Measurements from ENCODE around the gene HMX1.

The HMX1 gene

DNA sequence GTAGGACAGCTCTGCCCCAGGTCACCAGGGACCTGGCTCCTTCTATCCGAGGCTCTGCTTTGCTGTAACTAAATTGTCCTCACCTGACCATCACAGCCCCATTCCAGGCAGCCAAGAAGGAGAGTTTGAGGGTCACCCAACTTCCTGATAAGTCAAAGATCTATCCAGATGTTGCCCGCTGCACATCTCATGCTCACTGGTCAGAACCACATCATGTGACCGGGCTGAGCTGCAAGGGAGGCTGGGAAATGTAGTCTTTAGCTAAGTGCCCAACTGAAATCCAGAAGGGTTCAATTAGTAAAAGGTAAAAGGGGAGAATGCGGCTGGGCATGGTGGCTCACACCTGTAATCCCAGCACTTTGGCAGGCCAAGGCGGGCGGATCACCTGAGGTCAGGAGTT is 18.4 kb downstream of the HMX1 start:
- TF ChIP-seq POLR2A (IDR thresholded peaks at IDR 0.05; ENCODE audit: extremely low read depth, insufficient read length) (no peak), MYC (IDR thresholded peaks at IDR 0.05; ENCODE audit: low read depth, low read length) (no peak)
- TF ChIP-seq, protein P1, sequence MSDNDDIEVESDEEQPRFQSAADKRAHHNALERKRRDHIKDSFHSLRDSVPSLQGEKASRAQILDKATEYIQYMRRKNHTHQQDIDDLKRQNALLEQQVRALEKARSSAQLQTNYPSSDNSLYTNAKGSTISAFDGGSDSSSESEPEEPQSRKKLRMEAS (IDR thresholded peaks at IDR 0.05; ENCODE audit: low read depth, low read length), result no peak
- TF ChIP-seq, protein P2, sequence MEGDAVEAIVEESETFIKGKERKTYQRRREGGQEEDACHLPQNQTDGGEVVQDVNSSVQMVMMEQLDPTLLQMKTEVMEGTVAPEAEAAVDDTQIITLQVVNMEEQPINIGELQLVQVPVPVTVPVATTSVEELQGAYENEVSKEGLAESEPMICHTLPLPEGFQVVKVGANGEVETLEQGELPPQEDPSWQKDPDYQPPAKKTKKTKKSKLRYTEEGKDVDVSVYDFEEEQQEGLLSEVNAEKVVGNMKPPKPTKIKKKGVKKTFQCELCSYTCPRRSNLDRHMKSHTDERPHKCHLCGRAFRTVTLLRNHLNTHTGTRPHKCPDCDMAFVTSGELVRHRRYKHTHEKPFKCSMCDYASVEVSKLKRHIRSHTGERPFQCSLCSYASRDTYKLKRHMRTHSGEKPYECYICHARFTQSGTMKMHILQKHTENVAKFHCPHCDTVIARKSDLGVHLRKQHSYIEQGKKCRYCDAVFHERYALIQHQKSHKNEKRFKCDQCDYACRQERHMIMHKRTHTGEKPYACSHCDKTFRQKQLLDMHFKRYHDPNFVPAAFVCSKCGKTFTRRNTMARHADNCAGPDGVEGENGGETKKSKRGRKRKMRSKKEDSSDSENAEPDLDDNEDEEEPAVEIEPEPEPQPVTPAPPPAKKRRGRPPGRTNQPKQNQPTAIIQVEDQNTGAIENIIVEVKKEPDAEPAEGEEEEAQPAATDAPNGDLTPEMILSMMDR (IDR thresholded peaks at IDR 0.05; ENCODE audit: low read depth, low read length), result no peak
- peak; percentile 47 for DNase-seq (ENCODE audit: low read depth)
- H3K4me3 ChIP-seq (ENCODE audit: low read depth, low read length), result no peak overlapping the region

DNA sequence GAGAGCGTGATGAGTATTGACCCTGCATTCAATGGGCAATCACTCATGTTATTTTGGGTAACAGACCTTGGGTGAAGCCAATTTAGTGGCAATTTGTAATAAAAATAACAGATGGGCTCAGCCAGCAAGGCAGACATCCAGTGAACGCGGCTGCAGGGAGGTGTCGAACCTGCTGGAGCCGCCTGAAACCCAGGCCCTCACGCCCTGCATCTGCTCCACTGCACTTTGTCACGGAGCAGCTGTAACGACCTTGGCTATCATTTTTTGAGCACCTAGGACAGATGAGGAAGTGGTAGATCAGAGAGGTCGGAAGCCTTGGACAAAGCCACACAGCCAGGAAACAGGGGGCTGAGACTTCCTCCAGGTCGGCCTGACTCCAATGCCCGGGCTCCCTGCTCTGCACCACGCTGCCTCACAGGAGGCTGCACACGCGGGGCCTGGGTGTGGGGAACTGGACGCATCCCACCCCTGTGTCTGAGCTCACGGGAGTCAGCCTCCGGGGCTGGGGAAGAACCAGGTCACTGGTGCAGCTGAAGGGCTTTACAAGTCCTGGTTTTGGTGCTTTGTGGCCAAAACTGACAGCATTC is 19.4 kb downstream of the HMX1 start:
- no peak for DNase-seq (ENCODE audit: low read depth)
- TF ChIP-seq POLR2A (IDR thresholded peaks at IDR 0.05; ENCODE audit: extremely low read depth, insufficient read length), result no peak
- TF ChIP-seq, protein P1 (IDR thresholded peaks at IDR 0.05; ENCODE audit: low read depth, low read length), result no peak
- TF ChIP-seq, protein P2 (IDR thresholded peaks at IDR 0.05; ENCODE audit: low read depth, low read length), result no peak
- TF ChIP-seq MYC (IDR thresholded peaks at IDR 0.05; ENCODE audit: low read depth, low read length), result no peak
- no peak overlapping the region for H3K4me3 ChIP-seq (ENCODE audit: low read depth, low read length)

DNA sequence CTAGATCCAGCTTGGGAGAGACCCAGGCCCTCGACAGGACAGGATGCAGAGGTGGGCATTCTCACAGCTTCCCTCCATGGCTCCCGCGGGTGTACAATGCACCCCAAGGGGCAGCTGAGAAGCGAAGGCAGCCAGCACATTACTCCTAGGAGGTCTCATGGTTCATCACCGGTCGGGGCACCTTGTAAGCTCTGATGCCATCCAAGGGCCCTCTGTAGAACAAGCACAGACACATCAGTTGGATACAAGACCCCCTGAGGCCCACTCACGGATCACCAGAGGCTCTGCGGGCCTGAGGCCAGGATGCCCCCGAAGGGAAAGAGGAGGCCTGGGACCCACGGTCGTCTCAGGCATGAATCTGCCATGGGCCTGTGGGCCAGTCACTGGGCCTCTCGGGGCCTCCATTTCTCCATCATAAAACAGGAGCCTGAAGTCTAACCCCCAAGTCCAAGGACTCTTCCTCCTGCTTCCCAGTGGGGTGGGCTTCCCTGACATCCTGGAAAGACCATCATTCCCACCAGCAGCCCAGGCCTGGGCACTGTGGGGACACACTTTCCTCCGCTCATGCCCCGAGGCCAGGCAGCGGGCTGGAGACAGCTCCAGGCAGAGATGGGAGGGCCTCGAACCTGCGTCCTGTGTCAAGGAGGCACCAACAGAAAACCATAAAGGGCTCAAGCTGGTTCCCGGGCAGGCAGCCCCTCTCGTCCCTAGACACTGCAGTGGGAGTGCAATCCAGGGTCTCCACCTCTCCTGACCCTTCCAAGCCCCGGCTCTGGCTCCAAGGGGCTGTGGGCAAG is 20.1 kb downstream of the HMX1 start:
- no peak for DNase-seq (ENCODE audit: low read depth)
- no peak overlapping the region for H3K4me3 ChIP-seq (ENCODE audit: low read depth, low read length)
- TF ChIP-seq MYC (IDR thresholded peaks at IDR 0.05; ENCODE audit: low read depth, low read length) (no peak), POLR2A (IDR thresholded peaks at IDR 0.05; ENCODE audit: extremely low read depth, insufficient read length) (no peak)
- TF ChIP-seq, protein P1 (IDR thresholded peaks at IDR 0.05; ENCODE audit: low read depth, low read length), result no peak
- TF ChIP-seq, protein P2 (IDR thresholded peaks at IDR 0.05; ENCODE audit: low read depth, low read length), result no peak

DNA sequence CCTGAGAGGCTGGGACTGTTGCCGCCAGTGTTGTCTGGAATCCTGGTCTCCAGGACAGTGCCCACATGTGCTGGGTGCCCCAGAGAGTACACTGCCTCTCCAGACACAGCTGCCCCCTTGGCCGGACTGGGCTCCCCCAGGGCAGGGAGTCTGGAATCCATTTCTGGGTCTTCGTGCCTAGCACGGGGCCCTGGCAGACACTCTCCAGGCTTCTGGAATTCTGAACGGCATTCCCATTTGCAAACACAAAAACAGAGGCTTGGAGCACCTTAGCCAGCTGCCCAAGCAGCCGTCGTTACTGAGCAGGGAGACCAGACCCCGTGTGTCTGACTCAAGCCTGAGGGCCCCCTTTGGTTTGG is 20.8 kb downstream of the HMX1 start:
- no peak for DNase-seq (ENCODE audit: low read depth)
- no peak overlapping the region for H3K4me3 ChIP-seq (ENCODE audit: low read depth, low read length)
- TF ChIP-seq, protein P2 (IDR thresholded peaks at IDR 0.05; ENCODE audit: low read depth, low read length), result no peak

DNA sequence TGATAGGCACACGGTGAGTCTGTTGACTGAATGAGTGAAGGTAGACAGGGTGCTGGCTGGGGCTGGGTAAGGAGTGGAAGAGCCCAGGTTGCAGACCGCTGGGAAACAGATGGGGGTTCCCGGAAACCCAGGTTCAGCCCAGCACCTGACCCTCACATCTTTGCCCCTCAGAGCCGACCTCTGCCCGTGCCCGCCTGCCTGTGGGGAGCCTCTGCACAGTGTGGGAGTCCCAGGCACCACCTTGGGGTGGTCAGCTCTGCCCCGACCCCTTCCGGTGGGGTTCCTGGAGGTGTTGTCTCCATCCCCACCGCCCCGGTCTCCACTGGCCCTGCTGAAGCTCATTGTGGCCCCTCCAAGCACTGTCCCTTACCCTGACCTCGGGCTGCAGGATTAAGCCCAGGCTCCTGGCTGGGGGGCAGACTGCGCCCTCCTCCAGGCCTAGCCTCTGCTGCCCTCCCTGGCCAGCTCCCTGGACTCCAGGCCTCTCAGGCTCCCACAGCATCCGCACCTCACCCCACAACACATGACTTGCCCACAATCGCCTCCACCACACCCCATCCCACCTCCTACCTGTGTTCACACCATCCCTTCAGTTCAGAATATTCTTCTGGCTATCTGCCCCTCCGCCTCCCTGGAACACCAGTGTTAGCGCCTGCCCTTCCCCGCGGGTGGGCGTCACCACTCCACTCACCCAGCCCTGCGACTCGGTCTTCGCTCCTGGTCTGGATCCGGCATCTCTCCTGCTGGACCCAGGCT is 21.4 kb downstream of the HMX1 start:
- TF ChIP-seq, protein P2 (IDR thresholded peaks at IDR 0.05; ENCODE audit: low read depth, low read length), result no peak
- TF ChIP-seq POLR2A (IDR thresholded peaks at IDR 0.05; ENCODE audit: extremely low read depth, insufficient read length) (no peak), MYC (IDR thresholded peaks at IDR 0.05; ENCODE audit: low read depth, low read length) (no peak)
- TF ChIP-seq, protein P1 (IDR thresholded peaks at IDR 0.05; ENCODE audit: low read depth, low read length), result no peak
- no peak overlapping the region for H3K4me3 ChIP-seq (ENCODE audit: low read depth, low read length)
- DNase-seq (ENCODE audit: low read depth), result no peak

Measured in NB4 (cell line).